Spleen (tissue), 11 donors: ENCODE data around the gene PCDH15. TPM values are rescaled to one million over a fixed set of nuclear protein-coding genes. Genes with fewer than 3 reads are reported as not detected.

Source experiments
- DNase-seq: peaks from one replicate; pipeline ENCODE4 v3.0.0-alpha.2; 2020
- H3K27ac ChIP-seq, 8 donors: fragments of 200-600 bp; sonication (generic) in 7 of 8; 1 replicate in 4 of 8; 2 replicates in 4 of 8; pipeline versions ENCODE4 v1.5.0 to v1.8.0; 2016 to 2021; ENCODE audit warnings: inconsistent platforms in 4 of 8, mild to moderate bottlenecking in 4 of 8, moderate library complexity in 1 of 8
- H3K27me3 ChIP-seq, 7 donors: fragments of 200-600 bp; sonication (generic) in 6 of 7; replicated peaks in 1 of 7; 1 replicate in 4 of 7; 2 replicates in 3 of 7; pipeline versions ENCODE4 v1.5.0 to v1.8.0; 2016 to 2021; ENCODE audit warnings: inconsistent platforms in 3 of 7, mild to moderate bottlenecking in 1 of 7
- H3K36me3 ChIP-seq, 6 donors: fragments of 200-600 bp; sonication (generic) in 5 of 6; 1 replicate in 4 of 6; 2 replicates in 2 of 6; pipeline versions ENCODE4 v1.5.0 to v1.8.0; 2016 to 2021; ENCODE audit warnings: inconsistent platforms in 2 of 6
- H3K4me1 ChIP-seq, 6 donors: fragments of 200-600 bp; sonication (generic) in 5 of 6; 1 replicate in 3 of 6; 2 replicates in 3 of 6; pipeline versions ENCODE4 v1.5.0 to v1.8.0; 2016 to 2021; ENCODE audit warnings: inconsistent platforms in 3 of 6
- H3K4me3 ChIP-seq, 8 donors: fragments of 200-600 bp; sonication (generic) in 7 of 8; 1 replicate in 4 of 8; 2 replicates in 4 of 8; pipeline versions ENCODE4 v1.5.0 to v1.8.0; 2016 to 2021; ENCODE audit warnings: inconsistent platforms in 4 of 8, mild to moderate bottlenecking in 4 of 8, moderate library complexity in 2 of 8
- H3K9me3 ChIP-seq, 8 donors: fragments of 200-600 bp; sonication (generic) in 7 of 8; 1 replicate in 4 of 8; 2 replicates in 4 of 8; pipeline versions ENCODE4 v1.5.0 to v1.8.0; 2016 to 2021; ENCODE audit warnings: inconsistent platforms in 4 of 8
- CTCF ChIP-seq, 11 experiments: fragments of 200-600 bp in 7 of 11; fragments of 450-650 bp in 4 of 11; sonication (generic) in 4 of 11; IDR thresholded peaks in 8 of 11; conservative IDR thresholded peaks in 3 of 11; 1 replicate in 7 of 11; 2 replicates in 4 of 11; pipeline versions ENCODE4 v1.4.0 to v1.8.0; 2016 to 2021; ENCODE audit warnings: antibody characterized with exemption in 11 of 11, inconsistent platforms in 4 of 11, mild to moderate bottlenecking in 1 of 11
- POLR2A ChIP-seq, 3 donors: fragments of 450-650 bp; IDR thresholded peaks; one replicate each; pipeline ENCODE4 v1.5.1; 2017; ENCODE audit warnings: antibody characterized with exemption in 3 of 3, mild to moderate bottlenecking in 1 of 3
- POLR2AphosphoS5 ChIP-seq, 3 donors: sonication (generic); formaldehyde crosslinking; IDR thresholded peaks; one replicate each; pipeline ENCODE4 v1.5.1; 2017; ENCODE audit warnings: antibody characterized with exemption in 3 of 3
- WGBS, 5 donors: extraction: QIAGEN DNeasy Blood & Tissue Kit in 3 of 5; methylation state at CpG; one replicate each; pipeline versions ENCODE4 v1.1.5 to v1.1.7; 2013 to 2018; 5-methylcytosine and 5-hydroxymethylcytosine counted together
- intact Hi-C: fragments of 100-400 bp; cut with DNase I; formaldehyde crosslinking; loops from one replicate; pipeline ENCODE4 v1.15.0; 2023; ENCODE audit warnings: low total_unique reads
- polyA plus RNA-seq, 3 donors: library from polyadenylated mRNA; stranded (reverse); fragments of 200-250 nt; gene quantifications; one replicate each; pipeline ENCODE4 v1.2.1, GENCODE V29; 2013
- total RNA-seq, 7 donors: library from RNA; depleted of rRNA in 3 of 7; stranded (reverse); fragments of >200 nt in 3 of 7; fragmentation: NEBNext Ultra II Directional in 4 of 7; extraction: Animal tissue kit (Norgen Biotek cat#: 25700) in 4 of 7; gene quantifications; one replicate each; pipeline versions ENCODE4 v1.1.0 to v1.2.1, GENCODE V29; 2016 to 2021
- donor health status: healthy with polysubstance abuse.
- donor health status: DM: no; HTN: no; CAD: no; lungs with moderate emphysema.
- donor health status: DM: no; HTN: no; CAD: no.
- donor health status: Bipolar disorder and iron deficiency.
- donor health status: healthy.
- donor health status: DM: no; HTN: no; CAD: no.
- donor health status: DM: yes; HTN: yes; CAD: no.

Gene PCDH15
- total and polyA plus RNA-seq, 10 donors, result 0.24 to 2.1 (median 0.83) TPM

- Histone ChIP-seq H3K4me1 (no peaks in the 10 kb centered on the region), H3K9me3 (peaks cover 0 to 17% (median 2%) of the 10 kb centered on the region in 8 donors), H3K27ac (no peak overlapping the region), H3K36me3 (no peaks in the 10 kb centered on the region), H3K27me3 (no peaks in the 10 kb centered on the region), H3K4me3 (no peak overlapping the region)
- 78 to 96% (median 88%) methylated on average over 2 of the region's 2 CpGs for WGBS, 5 donors
- no peak for DNase-seq
- no peak for TF ChIP-seq POLR2A (IDR thresholded peaks at IDR 0.05)
- TF ChIP-seq POLR2AphosphoS5 (IDR thresholded peaks at IDR 0.05), result no peak
- TF ChIP-seq CTCF (IDR thresholded peaks at IDR 0.05 in 8 of 11, conservative IDR thresholded peaks at IDR 0.05 in 3 of 11), result no peak
- intact Hi-C loops, result no loop called here
Measured at GRCh38 chr10:53977267-53977666, 823.8 kb downstream of the PCDH15 start.

- 72 to 87% (median 79%) methylated on average over 3 of the region's 3 CpGs for WGBS, 5 donors
- Histone ChIP-seq H3K4me1 (no peaks in the 10 kb centered on the region), H3K27me3 (no peaks in the 10 kb centered on the region), H3K4me3 (no peak overlapping the region), H3K9me3 (peaks cover 0 to 7% (median 5%) of the 10 kb centered on the region in 8 donors), H3K36me3 (no peaks in the 10 kb centered on the region), H3K27ac (no peak overlapping the region)
- TF ChIP-seq POLR2A (IDR thresholded peaks at IDR 0.05) (no peak), POLR2AphosphoS5 (IDR thresholded peaks at IDR 0.05) (no peak), CTCF (IDR thresholded peaks at IDR 0.05 in 8 of 11, conservative IDR thresholded peaks at IDR 0.05 in 3 of 11) (no peak)
- intact Hi-C loops, result no loop called here
- no peak for DNase-seq
Measured at GRCh38 chr10:53957401-53957800, 843.6 kb downstream of the PCDH15 start.

- 92 to 96% (median 93%) methylated on average over 6 of the region's 6 CpGs for WGBS, 5 donors
- intact Hi-C loops, result no loop called here
- no peaks in the 10 kb centered on the region for H3K36me3 ChIP-seq
- no peak overlapping the region for H3K4me3 ChIP-seq
- no peak overlapping the region for H3K27ac ChIP-seq
- H3K4me1 ChIP-seq, result no peaks in the 10 kb centered on the region
- peaks cover 0 to 18% (median 13%) of the 10 kb centered on the region in 8 donors for H3K9me3 ChIP-seq
- no peak for TF ChIP-seq CTCF (IDR thresholded peaks at IDR 0.05 in 8 of 11, conservative IDR thresholded peaks at IDR 0.05 in 3 of 11)
- TF ChIP-seq POLR2AphosphoS5 (IDR thresholded peaks at IDR 0.05), result no peak
- no peak for TF ChIP-seq POLR2A (IDR thresholded peaks at IDR 0.05)
- DNase-seq, result no peak
- H3K27me3 ChIP-seq, result no peaks in the 10 kb centered on the region
Measured at GRCh38 chr10:53955091-53955490, 845.9 kb downstream of the PCDH15 start.

GRCh38 chr10:53952698-53953630 lies 848.1 kb downstream of the PCDH15 start:
- no peak overlapping the region for H3K4me3 ChIP-seq
- no peaks in the 10 kb centered on the region for H3K27me3 ChIP-seq
- H3K27ac ChIP-seq, result no peak overlapping the region
- TF ChIP-seq POLR2A (IDR thresholded peaks at IDR 0.05) (no peak), POLR2AphosphoS5 (IDR thresholded peaks at IDR 0.05) (no peak), CTCF (IDR thresholded peaks at IDR 0.05 in 8 of 11, conservative IDR thresholded peaks at IDR 0.05 in 3 of 11) (no peak)
- WGBS, 5 donors, result 77 to 93% (median 80%) methylated on average over 4 of the region's 4 CpGs
- no peak for DNase-seq
- H3K4me1 ChIP-seq, result no peaks in the 10 kb centered on the region
- peaks cover 0 to 18% (median 13%) of the 10 kb centered on the region in 8 donors for H3K9me3 ChIP-seq
- H3K36me3 ChIP-seq, result no peaks in the 10 kb centered on the region
- intact Hi-C loops, result no loop called here
